GM19035 (cell line): Measurements from ENCODE around the gene ERVFRD-1.
"Not testable (repeated sequence)": the region's sequence is repeated elsewhere in the genome, so short reads cannot be mapped to it uniquely, and the experiment has no call there.

Experiments
- ATAC-seq: cut with Tn5 transposase; IDR thresholded peaks from one replicate; pipeline ENCODE4 v1.9.1; 2021; ENCODE audit not compliant: unreplicated experiment

Gene ERVFRD-1

DNA sequence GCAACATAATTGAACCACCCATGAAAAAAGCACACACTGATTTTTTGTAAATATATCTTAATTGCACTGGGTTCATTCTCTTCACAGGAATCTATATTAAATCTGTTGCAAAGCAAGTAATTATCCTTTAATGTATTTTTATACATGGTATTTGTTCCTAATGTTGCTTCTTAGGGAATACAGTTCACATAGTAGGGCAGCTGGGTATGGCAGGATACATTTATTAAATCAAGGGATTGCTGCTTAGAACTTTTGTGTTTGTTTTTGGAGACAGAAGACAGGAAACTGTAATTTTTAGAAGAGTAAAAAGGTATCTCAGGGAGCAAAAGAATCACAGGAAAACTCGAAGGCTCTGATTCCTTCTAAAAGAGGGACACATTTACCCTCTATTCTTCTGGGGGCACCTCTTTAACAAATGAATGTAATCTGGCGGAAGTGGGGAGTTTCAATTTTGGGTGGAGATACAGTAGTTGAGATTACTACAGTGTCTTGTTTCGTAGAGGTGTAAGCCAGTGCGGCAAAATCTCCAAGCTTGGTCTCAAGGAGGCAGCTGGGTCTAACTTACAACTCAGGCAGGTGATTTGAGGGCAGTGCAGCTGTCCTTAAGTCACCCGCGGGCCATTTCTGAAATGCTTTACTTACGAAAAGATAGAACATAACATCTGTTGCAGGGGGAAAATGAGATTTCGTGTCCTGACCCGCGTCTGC is 18.7 kb downstream of the ERVFRD-1 start:
- ATAC-seq: peak; percentile 33

DNA sequence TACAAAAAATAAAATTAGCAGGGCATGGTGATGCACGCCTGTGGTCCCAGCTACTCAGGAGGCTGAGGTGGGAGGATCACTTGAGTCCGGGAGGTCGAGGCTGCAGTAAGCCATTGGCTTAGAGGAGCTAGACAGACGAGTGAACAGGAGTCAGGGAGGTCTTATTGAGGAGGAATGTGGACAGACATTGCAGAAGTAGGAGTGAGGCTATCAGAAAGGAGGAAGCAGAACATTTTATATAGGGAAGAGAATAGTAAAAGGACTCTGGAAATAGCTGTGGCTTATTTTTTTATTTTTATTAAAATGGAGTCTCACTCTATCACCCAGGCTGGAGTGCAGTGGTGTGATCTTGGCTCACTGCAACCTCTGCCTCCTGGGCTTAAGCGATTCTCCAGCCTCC is 20.4 kb downstream of the ERVFRD-1 start:
- ATAC-seq: not testable (repeated sequence)

DNA sequence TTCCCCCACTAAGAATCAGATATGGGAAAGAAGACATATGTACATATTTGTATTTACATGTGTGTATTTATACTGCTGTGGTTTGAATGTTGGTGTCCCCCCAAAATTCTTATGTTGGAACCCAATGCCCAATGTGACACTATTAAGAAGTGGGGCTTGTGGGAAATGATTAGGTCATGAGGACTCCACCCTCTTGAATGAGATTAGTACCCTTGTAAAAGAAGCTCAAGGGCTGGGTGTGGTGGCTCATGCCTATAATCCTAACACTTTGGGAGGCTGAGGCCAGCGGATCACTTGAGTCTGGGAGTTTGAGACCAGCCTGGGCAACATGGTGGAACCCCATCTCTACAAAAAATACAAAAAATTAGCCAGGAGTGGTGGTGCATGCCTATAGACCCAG is 21.8 kb downstream of the ERVFRD-1 start:
- ATAC-seq: no peak

DNA sequence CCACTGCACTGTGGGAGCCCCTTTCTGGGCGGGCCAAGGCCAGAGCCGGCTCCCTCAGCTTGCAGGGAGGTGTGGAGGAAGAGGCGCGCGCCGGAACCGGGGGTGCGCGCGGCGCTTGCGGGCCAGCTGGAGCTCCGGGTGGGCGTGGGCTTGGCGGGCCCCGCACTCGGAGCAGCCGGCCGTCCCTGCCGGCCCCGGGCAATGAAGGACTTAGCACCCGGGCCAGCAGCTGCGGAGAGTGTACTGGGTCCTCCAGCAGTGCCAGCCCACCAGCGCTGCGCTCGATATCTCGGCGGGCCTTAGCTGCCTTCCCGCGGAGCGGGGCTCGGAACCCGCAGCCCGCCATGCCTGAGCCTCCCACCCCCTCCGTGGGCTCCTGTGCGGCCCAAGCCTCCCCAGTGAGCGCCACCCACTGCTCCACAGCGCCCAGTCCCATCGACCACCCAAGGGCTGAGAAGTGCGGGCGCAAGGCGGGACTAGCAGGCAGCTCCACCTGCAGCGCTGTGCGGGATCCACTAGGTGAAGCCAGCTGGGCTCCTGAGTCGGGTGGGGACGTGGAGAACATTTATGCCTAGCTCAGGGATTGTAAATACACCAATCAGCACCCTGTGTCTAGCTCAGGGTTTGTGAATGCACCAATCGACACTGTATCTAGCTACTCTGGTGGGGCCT is 24.2 kb downstream of the ERVFRD-1 start:
- not testable (repeated sequence) for ATAC-seq

DNA sequence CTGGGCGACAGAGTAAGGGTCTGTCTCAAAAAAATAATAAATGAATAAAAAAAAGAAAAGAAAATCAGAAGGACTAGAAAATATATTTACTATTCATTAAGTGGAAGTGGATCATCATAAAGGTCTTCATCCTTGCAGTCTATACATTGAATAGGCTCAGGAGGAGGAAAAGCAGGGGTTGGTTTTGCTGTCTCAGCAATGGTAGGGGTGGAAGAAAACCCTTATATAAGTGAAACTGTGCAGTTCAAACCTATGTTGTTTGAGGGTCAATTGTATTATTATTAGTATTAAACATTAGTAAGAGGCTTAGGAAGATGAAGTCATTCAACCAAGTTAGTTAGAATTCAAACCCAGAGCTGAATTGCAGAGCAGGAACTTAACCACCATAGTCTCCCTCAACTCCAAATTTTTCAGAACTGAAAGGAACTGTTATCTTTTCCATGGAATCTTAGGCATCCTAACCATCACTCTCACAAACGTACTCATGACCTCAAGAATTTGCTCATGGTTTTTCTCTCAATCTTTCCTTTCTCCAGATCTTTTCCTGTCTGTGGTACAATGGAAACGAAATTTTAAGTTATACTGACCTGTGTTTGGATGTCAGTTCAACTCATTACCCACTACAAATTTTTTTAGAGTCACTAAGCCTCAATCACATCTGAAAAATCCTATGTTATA is 25.6 kb downstream of the ERVFRD-1 start:
- no peak for ATAC-seq

DNA sequence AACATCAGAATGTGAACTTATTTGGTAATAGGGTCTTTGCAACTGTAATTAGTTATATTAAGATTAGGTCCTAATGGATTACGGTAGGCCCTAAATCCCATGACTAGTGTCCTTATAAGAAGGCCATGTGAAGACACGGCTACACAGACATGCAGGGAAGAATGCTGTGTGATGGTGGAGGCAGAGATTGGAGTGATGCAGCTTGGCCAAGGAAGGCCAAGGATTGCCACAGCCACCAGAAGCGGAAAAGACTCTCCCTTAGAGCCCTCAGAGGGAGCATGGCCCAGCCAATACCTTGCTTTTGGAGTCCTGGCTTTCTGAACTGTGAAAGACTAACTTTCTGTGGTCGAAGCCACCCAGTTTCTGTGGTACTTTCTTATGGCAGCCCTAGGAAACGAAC is 27.6 kb downstream of the ERVFRD-1 start:
- no peak for ATAC-seq

DNA sequence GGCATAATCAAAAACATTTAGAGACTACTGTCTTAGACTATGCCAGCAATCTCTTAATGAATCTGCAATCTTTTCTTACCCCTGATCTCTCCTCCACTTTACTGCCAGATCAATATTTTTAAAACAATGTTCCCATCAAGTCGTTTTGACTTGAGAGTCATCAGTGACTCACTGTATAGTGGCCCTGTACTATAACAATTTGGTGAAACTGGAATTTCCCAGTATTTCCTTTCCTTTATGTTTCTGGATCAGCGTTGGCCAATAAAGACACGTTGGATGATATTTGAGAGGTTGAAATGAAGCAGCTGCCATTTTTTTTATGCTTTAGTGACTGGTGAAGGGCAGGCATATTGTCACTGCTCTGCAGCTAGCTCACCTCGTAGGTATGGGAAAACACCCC is 28.0 kb downstream of the ERVFRD-1 start:
- no peak for ATAC-seq

DNA sequence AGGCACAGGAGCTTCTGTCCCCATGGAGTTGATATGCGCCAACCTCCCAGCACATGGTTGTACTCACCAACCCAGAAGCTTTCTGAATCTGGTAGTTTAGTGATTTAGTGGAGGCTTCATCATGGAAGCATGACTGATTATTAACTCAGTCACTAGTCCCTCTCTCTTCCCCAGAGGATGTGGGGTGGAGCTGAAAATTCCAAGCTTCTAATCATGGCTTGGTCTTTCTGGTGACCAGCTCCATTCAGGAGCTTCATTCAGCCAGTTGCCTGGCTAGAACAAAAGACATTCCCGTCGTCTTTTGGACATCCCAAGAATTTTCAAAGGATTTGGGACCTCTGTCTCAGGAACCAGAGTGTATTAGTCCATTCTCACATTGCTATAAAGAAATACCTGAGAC is 31.2 kb downstream of the ERVFRD-1 start:
- ATAC-seq: no peak

DNA sequence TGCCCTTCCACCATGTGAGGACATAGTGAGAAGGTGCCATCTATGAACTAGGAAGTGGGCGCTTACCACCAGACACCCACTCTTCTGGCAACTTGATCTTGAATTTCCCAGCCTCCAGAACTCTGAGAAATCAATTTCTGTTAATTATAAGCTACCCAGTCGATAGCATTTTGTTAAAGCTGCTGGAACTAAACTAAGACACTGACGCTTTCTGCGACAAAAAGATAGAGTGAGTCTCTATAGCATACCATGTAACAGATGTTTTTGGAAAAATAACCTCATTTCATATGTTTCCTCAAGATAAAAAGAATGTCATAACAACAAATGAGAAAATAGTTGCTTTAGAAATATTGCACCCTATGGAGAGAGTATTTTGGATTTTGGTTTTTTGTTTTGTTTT is 33.3 kb downstream of the ERVFRD-1 start:
- ATAC-seq: no peak

DNA sequence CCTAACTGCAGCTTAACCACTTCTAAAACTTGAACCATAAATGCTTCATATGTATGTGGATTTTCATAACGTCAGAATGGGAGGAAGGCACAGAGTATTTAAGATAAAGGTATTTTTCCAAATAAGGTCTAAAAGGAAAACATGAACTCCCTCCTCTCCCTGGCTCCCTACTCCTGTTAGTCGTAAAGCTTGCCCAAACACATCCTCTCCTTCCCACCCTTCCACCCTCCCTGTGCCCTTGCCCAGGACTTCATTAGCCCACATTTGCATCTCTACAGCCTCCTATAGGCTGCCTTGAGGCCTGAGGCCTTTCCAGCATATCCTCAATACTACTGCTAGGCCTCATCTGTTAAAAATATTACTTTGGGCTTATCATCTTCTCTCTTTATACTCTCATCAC is 35.0 kb downstream of the ERVFRD-1 start:
- ATAC-seq: no peak

DNA sequence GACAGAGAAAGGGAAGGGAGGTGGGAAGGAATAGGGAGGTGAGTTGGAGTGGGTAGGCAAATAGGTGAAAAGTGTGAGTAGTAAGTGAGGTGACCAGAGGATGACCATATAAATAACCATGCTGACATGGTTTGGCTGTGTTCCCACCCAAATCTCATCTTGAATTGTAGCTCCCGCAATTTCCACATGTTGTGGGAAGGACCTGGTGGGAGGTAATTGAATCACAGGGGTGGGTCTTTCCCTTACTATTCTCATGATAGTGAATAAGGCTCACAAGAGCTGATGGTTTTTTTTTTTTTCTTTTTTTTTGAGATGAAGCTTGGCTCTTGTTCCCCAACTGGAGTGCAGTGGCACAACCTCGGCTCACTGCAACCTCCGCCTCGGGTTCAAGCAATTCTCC is 39.4 kb downstream of the ERVFRD-1 start:
- no peak for ATAC-seq

DNA sequence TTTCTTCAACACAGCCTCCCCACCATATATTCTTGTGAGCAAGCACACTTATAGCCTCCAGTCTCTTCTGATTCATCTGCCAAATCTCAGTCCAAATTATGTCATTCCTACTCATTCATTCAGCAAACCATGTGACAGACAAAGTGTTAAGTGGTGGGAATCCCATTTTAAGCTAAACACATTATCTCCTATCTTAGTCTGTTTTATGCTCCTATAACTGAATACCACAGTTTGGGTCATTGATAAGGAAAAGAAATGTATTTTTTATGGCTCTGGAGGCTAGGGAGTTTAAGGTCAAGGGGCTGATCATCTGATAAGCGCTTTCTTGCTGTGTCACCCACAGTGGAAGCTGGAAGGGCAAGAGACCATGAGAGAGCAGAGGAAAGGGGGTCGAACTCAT is 41.8 kb downstream of the ERVFRD-1 start:
- ATAC-seq: no peak

DNA sequence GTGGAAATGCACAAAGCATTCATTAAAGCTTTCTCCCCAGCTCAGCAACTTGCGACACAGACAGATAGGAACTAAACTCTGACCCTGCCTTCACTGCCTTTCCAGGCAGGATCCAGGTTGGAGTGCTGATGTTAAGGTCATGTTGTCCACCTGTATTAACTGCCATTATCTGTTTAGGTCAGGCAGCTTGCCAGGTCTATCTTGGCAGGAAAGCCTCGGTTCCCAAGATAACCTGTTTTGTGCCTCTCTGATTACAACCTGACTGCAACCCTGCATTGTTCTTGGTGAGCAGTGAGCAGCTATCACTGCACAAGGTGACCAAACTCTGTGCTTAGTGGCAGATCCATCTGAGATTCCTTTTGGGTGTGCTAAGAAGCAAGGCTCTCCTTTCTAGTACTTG is 44.2 kb downstream of the ERVFRD-1 start:
- no peak for ATAC-seq

DNA sequence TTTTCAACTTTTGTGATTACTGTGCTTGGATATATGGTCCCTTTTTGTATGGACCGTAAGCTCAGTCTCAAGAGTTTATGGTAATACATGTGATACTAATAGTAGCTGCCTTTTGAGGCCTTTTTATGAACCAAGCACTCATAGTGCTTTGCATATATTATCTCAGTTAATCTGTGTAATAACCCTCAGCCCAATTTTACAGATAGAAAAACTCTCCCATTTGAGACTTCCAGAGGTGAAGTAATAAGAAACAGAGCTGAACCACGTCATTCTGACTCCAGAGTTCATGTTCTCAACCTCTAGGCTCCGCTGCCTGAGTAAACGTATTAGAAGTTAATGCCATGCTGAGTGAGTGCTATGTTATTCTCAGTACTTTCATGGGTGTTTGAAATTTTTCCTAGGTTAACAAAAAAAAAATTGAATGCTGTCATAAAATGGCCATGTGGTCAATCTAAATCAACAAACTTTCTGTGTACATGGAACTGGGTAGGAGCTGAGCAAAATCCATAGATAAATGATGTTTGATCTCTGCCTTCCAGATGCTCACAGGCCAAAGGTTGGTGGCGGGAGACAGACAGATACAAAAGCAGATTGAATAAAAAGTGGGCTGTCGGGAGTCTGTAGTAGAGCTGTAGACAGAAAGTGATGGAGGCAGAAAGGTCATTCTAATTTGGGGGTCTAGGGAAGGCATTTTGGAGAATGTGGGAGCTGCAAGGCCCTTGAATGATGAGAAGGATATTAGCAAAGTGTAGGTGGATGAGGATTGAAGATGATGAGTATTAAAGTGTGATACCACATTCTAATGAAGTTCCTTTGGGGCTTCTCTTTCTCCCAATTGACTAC is 44.8 kb downstream of the ERVFRD-1 start:
- no peak for ATAC-seq

DNA sequence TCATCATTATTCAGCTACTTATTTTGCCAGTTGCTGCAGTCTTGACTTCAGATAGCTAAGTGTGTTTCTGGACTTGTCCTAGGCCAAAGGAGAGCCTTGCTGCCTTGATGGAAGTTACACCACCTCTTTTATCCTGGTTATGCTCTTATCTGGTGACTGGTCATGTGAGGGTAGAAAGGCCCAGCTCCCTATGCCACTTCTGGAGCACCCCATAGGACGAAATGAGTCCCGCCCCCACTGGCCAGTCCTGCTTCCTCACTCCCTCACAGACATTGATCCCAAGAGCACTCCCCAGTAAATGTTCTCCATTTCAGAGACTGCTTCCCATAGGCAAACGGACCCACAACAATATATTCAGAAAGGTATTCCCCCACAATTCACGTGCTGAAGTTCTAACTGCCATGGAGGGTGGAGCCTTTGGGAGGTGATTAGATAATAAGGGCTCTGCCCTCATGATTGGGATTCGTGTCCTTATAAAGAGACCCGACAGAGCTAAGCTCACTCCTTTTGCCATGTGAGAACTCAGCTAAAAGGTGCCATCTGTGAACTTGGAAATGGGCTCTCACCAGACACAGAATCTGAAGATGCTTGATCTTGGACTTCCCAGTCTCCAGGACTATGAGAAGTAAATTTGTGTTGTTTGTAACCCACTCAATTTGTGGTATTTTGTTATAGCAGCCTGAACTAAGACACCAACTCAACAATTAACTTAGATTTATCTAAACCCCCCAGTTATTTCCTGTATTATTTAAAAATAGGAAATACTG is 45.9 kb downstream of the ERVFRD-1 start:
- ATAC-seq: no peak

DNA sequence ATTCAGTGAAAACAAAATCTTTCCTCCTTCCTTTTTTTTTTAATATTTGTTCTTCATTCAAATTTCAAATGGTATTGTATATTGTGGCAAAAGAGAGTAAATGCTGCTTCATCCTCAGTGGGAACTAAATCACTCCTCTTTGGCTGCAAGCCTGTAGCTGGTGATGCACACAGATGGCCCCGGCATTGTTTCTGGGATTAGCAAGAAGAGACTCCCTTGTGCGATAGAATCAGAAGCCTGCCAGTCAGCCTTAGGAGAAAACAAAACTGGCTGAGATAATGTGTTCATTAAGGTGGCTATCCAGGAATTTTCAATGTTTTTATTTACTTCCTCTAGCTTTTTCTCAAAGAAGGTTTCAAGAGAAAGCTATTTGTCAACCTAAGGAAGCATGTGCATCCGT is 46.7 kb downstream of the ERVFRD-1 start:
- no peak for ATAC-seq

DNA sequence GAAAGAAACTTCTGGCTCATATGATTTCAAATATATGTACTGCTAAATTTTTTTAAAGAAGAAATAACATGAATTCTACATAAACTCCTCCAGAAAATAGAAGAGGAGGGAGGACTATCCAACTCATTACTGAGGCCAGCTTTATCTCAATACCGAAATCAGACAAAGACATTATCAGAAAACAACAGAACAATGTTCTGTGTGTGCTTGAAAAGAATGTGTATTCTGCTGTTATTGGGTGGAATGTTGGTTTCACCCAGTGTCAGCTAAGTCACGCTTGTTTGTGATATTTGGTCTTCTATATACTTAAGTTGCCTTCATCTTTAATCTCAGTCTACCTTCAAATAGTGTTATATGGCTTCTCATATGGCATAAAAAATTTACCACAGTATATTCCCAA is 48.8 kb downstream of the ERVFRD-1 start:
- no peak for ATAC-seq

DNA sequence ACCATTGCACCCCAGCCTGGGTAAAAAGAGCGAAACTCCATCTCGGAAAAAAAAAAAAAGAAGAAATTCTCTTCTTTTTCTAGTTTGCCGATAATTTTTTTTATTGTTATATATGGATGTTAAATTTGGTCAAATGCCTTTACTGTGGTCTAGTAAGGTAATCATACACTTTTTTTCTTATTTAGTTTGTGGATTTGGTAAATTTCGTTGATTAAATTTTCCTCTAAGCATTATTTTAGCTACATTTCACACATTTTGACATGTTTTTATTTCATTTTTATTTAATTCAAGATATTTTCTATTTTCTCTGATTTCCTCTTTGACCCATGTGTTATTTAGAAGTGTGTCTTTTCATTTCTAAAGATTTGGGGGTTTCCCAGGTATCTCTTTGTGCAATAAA is 49.4 kb downstream of the ERVFRD-1 start:
- no peak for ATAC-seq

DNA sequence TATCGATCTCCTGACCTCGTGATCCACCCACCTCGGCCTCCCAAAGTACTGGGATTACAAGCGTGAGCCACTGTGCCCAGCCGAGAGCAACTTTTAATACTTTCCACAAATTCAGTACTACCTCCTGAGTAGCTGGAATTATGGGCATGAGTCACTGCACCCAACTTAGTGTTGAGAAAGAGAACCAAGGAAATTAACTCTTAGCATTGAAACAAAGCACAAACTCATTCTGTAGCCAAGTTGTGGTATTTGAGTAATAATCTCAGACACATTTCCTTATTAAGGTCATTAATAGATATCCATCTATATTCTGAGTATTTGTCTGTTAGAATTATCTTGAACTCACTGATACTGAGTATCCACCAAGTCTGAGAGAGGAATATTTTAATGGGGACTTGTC is 53.1 kb downstream of the ERVFRD-1 start:
- ATAC-seq: no peak

DNA sequence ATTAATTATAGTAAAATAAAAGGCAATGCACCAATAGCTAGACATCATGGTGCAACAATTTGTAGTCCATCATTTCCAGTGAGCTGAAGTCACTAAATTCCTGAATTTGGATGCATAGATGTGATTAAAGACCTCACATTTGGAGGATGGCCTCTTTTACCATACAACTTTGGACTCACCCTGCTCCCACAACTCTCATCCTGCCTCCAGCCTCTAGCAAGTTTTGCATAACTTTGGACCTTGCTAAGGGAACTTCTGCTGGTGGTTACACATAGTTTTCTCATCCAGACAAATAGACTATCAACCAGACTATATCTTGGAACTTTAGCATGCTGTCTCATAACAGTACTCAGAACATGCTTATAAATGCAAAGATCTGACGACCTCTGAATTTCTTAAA is 54.7 kb downstream of the ERVFRD-1 start:
- ATAC-seq: no peak
